ENCODE results near the gene EVA1B.

DNA sequence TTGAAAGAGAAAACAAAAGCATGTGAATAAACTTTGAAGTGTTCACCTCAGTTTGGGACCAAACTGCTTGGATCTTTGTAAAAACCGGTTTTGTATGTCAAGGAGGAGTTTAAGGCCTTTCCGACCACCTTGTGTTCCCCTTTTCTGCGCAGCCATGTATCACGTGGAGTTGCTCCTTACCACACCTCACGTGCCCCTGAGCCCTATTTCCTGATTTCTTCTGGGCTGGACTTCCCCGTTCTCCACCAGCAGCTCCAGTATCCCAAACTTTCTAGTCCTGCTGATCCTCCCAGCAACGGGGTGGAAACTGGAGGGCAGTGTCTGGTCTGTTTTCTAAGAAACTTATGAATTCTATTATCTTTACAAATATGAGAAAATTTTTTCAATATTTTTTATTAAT lies 18.9 kb downstream of the EVA1B start:
- TF ChIP-seq, protein P1, sequence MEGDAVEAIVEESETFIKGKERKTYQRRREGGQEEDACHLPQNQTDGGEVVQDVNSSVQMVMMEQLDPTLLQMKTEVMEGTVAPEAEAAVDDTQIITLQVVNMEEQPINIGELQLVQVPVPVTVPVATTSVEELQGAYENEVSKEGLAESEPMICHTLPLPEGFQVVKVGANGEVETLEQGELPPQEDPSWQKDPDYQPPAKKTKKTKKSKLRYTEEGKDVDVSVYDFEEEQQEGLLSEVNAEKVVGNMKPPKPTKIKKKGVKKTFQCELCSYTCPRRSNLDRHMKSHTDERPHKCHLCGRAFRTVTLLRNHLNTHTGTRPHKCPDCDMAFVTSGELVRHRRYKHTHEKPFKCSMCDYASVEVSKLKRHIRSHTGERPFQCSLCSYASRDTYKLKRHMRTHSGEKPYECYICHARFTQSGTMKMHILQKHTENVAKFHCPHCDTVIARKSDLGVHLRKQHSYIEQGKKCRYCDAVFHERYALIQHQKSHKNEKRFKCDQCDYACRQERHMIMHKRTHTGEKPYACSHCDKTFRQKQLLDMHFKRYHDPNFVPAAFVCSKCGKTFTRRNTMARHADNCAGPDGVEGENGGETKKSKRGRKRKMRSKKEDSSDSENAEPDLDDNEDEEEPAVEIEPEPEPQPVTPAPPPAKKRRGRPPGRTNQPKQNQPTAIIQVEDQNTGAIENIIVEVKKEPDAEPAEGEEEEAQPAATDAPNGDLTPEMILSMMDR (IDR thresholded peaks at IDR 0.05): no peak
- TF ChIP-seq POLR2A (IDR thresholded peaks at IDR 0.05): no peak

Measured in heart left ventricle (tissue), 13 donors.